Stimulated activated CD8-positive, alpha-beta memory T cell treated with anti-CD3 and anti-CD28 coated beads, Interleukin-7, amount 100 ng/mL, for 24 hours (primary cell): ENCODE data around the gene EDIL3.

Source experiments
- DNase-seq: peaks from one replicate; pipeline ENCODE4 v3.0.0-alpha.2; 2020; ENCODE audit warnings: low read depth

The EDIL3 gene

DNA sequence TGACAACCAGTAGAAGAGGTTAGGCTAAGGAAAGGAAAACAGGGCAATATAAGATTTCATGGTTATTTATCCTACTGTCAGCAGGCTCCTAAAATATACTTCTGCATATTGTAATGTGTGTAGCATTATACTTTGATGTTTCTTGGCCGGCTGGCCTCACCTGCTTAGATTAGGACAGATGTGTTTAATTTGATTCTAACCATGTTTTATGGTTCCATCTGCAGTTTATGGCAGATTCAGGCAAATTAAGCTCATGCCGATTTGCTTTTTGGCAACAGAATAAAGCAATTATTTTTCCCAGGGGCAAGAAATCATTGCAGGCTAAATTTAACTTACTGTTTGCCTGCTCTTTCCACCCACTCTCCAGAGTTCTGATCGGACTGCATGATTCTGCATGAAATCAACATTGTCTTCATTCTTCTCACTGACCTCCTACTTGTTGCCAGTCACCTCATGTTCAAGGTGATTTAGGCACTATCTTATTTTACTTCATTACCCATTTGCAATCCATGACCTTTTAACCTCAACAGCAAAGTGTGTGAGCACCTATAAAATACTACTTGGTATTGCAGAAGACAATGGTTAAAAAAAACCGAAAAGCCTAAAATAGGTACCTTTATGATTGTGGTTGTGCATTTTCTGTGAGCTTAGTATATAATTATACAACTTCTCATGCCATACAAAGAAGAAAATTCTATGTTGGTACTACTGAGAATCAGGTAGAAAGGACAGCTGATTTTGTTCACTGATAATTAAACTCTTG is 125.2 kb downstream of the EDIL3 start:
- no peak for DNase-seq

- DNase-seq = no peak
Measured at GRCh38 chr5:84257061-84257460, 127.6 kb downstream of the EDIL3 start.

- no peak for DNase-seq
Measured at GRCh38 chr5:84255315-84255714, 129.4 kb downstream of the EDIL3 start.

- DNase-seq = no peak
Measured at GRCh38 chr5:84253946-84254345, 130.7 kb downstream of the EDIL3 start.

GRCh38 chr5:84251503-84251902 is 133.2 kb downstream of the EDIL3 start:
- DNase-seq = no peak

DNA sequence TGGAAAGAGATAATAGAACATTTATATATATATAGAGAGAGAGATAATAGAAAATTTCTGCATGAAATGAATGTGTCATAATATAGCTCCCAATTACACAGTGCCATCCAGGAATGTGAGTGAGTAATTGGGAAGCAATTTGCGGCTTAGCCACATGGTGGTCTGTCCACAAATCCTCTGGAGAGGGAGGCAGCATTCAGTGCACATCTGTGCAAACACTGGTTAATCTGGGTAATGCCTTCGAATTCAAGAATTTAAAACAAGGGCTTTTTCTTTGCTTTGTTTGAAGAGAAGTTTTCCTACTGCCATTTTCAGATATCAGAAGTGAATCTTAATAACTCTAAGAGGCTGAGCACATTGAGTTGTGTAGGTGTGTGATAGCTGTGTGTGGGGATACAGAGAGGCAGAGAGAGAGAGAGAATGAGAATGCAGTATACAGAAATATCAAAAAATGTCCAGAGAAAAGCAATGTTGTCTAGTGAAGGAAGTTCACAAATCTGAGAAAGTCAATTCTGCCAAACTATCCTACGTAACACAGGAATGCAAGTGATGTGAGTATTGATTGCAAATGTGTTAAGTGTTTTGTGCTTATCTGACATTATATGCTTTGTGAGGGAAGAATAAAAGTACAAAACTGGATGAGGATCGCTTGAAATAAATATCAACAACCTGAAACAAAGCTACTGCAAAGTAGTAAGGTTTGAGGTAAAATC is 134.6 kb downstream of the EDIL3 start:
- no peak for DNase-seq

- DNase-seq = no peak
Measured at GRCh38 chr5:84248013-84248412, 136.7 kb downstream of the EDIL3 start.

GRCh38 chr5:84242286-84242685 is 142.4 kb downstream of the EDIL3 start:
- DNase-seq = no peak

DNA sequence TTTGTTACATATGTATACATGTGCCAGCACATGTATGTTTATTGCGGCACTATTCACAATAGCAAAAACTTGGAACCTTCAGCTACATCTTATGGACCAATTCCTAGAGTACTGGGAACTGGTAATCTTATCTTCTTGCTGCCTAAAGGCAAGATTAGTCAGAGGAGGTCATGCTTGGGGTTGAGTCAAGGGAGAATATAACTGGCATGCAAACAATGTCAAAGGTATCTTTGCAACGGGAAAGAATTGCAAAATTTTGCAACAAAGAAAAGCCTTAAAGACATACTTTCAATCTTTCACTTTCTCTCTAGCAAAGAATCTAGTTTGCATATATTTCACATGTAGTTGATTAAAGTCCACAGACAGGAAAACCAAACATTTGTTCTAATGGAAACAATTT is 145.2 kb downstream of the EDIL3 start:
- no peak for DNase-seq

DNA sequence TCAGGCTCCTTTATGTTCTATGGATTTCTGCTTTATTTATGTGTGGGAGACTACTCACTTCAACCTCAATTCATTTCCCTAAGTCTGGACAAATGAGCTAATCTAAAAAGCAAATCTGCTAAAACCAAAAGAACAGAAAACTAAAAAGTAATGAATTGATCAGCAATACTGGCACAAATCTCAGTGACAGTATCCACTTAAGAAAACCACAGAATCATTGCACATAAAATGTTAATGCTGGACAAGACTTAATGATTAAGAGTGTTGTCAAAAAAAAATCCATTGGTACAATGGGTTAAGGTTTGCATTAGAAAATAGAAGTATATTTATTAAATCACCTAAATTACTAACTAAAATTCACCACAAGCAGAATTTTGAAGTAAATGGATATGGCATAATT is 147.6 kb downstream of the EDIL3 start:
- DNase-seq = no peak

- no peak for DNase-seq
Measured at GRCh38 chr5:84231433-84231832, 153.2 kb downstream of the EDIL3 start.

DNA sequence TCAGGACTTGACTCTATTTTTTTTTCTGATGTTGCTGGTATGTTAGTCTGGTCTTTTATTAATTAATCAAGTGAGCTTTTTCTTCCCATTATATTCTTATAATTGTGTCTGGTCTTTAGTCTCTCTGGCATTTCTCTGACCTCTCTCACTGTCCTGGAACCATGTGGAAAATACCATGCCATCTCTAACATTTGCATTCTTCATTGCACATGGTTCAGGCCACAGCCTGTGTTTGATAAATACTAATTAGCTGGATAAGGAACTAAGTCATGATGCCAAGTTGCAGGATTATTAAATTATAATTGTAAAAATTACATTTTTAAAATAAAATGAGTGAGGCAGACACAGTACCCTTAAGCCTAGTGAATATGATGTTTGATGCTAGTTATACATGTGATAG is 155.6 kb downstream of the EDIL3 start:
- DNase-seq = no peak

DNA sequence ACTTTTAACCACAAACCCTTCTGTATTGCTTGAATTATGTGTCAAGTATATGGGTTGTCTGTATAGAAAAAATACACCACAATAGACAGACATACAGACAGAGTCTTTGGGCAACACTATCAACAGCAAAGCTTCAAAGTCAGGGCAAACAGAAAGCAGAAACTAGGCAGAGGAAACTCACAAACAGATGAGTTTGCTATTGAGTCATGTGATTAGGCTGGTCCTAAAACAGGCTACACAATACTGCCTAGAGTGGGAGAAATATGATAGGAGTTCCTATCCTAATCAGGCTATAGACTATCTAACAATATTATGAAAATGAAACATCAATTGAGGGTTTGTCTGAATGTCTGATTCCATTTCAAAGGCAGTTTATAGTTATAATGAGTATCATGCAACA is 156.4 kb downstream of the EDIL3 start:
- DNase-seq = no peak

DNA sequence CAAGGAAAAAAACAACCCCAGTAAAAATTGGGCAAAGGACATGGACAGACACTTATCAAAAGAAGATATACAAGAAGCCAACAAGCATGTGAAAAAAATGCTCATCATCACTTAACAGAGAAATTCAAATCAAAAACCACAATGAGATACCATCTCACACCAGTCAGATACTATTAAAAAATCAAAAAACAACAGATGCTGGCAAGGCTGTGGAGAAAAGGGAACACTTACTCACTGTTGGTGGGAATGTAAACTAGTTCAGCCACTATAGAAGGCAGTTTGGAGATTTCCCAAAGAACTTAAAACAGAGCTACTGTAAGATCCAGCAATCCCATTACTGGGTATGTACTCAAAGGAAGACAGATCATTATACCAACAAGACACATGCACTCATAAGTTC is 157.4 kb downstream of the EDIL3 start:
- DNase-seq = no peak

GRCh38 chr5:84218546-84218945 is 166.1 kb downstream of the EDIL3 start:
- no peak for DNase-seq

GRCh38 chr5:84215521-84215920 is 169.2 kb downstream of the EDIL3 start:
- DNase-seq = no peak

DNA sequence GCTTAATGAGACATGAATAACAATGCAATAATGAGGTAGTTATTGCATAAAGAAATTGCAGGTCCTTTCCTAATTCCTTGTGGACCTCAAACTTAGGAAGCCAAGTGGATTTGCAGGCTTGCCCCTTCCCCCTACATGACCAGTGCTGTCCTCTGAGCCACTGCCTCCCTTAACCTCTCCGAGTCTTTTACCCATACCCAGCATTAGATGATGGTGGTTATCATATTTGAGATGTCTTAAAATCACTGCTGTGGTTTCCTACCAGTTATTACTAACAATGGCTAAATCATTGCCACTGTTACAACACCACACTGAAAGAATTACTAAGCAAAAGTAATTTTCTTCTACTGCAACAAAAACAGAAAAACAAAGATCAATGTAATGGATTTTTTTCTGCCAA is 170.8 kb downstream of the EDIL3 start:
- no peak for DNase-seq

DNA sequence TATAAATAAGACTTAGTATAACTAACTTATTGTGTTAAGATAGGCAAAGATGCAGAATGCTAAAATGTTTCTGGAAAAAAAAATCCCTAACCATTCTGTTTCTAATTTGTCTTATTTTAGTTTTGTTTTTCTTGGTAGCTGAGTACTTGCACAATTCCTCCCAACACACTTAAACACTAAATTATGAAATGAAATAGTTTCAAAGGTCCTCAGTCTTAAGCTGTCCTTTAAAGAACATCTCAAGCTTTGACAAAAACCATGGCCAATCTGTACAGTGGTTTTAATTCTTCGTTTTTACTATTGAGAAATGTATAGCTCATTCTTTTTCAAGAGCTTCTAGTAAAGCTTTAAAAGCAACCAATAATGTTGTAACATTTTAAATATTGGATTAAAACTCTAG is 171.5 kb downstream of the EDIL3 start:
- no peak for DNase-seq

DNA sequence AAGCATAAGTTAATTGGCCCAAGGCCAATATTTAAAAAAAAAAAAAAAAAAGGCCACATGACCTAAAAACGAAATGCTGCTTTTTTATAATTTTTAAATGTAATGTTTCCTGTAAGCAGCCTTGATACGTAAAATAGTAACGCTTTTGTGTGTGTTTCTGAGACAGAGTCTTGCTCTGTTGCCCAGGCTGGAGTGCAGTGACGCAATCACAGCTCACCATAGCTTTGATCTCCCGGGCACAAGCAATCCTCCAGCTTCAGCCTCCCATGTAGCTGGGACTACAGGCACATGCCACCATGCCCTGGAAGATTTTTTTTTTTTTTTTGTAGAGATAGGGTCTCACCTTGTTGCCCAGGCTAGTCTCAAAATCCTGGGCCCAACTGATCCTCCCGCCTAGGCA is 179.9 kb downstream of the EDIL3 start:
- no peak for DNase-seq

DNA sequence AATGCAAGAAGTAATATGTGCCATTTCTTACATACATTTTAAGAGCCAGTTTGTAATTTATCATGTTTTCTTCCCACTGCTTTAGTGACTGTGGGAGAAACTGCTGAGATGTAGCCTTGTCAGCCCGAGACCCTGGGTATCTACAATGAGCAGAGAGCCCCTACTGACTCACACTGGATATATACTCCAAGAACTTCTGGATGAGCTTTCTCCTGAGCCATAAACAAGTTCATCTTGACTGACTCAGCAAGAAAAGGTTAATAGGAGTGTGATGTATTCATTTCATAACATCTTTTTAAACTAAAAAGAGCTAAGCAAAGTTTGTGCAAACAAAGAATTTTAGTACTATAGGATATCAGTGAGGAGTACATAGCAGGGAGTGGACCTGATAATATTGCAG is 182.5 kb downstream of the EDIL3 start:
- DNase-seq = no peak

- no peak for DNase-seq
Measured at GRCh38 chr5:84197538-84197937, 187.1 kb downstream of the EDIL3 start.

DNA sequence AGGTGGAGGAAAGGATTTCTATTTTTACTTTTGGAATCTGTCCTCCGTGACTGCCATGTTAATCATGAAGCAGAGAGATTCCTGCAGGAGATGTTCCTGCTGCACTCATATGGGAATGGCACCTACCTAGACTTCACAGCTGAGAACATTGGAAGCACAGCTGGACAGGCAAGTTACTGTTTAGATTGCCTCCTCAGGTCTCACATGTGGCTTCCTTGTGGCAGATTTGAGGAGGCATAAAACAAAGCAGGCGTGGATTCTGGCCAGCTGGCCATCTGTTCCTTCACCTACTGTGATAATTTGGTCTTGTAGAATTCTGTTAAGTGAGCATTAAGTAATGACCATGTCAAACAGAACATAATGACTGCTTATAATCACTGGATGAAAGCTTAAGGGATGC is 193.4 kb downstream of the EDIL3 start:
- no peak for DNase-seq

- no peak for DNase-seq
Measured at GRCh38 chr5:84184857-84185256, 199.8 kb downstream of the EDIL3 start.

- no peak for DNase-seq
Measured at GRCh38 chr5:84181093-84181492, 203.6 kb downstream of the EDIL3 start.
